ENCODE measurements around the gene MBIP.

Gene MBIP

DNA sequence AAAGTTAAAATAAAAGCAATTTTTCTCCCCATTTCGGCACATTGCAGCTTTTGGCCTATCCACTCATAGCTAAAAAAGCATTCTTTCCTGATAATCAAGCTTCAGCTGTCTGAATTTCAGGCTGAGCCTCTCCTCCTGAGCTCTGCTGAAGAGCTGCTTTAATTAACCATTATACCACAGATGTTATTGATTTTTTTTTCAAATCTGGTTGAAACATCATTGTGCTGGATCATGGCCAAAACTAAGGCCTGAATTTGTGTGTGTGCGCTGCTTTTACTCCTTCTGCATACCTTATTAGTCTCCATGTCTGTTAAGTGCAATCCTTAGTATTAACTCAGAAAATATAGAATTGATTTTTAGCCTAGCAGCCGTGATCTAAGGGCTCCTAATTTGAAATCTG, 52.3 kb downstream of the MBIP start:
- Histone ChIP-seq H3K79me2 (ENCODE audit: insufficient read depth, low read length) (no peaks in the 10 kb centered on the region), H3K9me2 (replicated peaks; ENCODE audit: insufficient read depth, low read length) (no peaks in the 10 kb centered on the region), H3K4me2 (ENCODE audit: low read depth, low read length, poor library complexity, severe bottlenecking) (no peak overlapping the region), H3F3A (ENCODE audit: insufficient read depth) (no peaks in the 10 kb centered on the region), H4K20me1 (ENCODE audit: low read depth, low read length) (no peaks in the 10 kb centered on the region), H2AFZ (ENCODE audit: low read depth, low read length, severe bottlenecking) (no peak overlapping the region), H3K27me3 (ENCODE audit: low read length) (no peaks in the 10 kb centered on the region), H3K27ac (ENCODE audit: low read depth, low read length) (no peak overlapping the region), H3K36me3 (ENCODE audit: low read length) (no peaks in the 10 kb centered on the region), H3K4me3 (ENCODE audit: insufficient read depth, low read length, poor library complexity, severe bottlenecking) (no peak overlapping the region), H3K9ac (ENCODE audit: low read length) (no peak overlapping the region), H3K9me3 (ENCODE audit: insufficient read depth, low read length) (no peaks in the 10 kb centered on the region)
- no peak for TF ChIP-seq EZH2phosphoT487 (conservative IDR thresholded peaks at IDR 0.05; ENCODE audit: low read length)
- TF ChIP-seq, protein P1, sequence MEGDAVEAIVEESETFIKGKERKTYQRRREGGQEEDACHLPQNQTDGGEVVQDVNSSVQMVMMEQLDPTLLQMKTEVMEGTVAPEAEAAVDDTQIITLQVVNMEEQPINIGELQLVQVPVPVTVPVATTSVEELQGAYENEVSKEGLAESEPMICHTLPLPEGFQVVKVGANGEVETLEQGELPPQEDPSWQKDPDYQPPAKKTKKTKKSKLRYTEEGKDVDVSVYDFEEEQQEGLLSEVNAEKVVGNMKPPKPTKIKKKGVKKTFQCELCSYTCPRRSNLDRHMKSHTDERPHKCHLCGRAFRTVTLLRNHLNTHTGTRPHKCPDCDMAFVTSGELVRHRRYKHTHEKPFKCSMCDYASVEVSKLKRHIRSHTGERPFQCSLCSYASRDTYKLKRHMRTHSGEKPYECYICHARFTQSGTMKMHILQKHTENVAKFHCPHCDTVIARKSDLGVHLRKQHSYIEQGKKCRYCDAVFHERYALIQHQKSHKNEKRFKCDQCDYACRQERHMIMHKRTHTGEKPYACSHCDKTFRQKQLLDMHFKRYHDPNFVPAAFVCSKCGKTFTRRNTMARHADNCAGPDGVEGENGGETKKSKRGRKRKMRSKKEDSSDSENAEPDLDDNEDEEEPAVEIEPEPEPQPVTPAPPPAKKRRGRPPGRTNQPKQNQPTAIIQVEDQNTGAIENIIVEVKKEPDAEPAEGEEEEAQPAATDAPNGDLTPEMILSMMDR (IDR thresholded peaks at IDR 0.05; ENCODE audit: insufficient read depth, low read length, poor library complexity, severe bottlenecking), result no peak

DNA sequence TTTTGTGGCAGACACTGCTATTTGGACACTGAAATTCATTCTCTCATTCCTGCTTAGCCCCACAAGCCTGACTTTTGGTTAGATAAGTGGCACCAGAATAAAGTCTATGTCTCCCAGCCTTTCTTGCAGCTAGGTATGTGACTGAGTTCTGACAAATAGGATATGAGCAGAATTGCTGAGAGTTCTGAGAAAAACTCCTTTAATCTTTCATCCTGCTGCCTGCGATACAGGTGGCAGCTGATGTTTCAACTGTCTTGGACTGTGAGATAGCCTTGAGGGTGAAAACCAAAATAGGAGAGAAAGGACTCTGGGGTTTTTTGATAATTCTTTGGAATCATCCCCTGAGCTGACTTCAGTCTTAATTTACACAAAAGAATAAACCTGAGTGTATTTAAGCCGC, 55.8 kb downstream of the MBIP start:
- Histone ChIP-seq H3K36me3 (ENCODE audit: low read length) (no peaks in the 10 kb centered on the region), H3K4me3 (ENCODE audit: insufficient read depth, low read length, poor library complexity, severe bottlenecking) (no peak overlapping the region), H3K9ac (ENCODE audit: low read length) (no peak overlapping the region), H3K9me2 (replicated peaks; ENCODE audit: insufficient read depth, low read length) (no peaks in the 10 kb centered on the region), H2AFZ (ENCODE audit: low read depth, low read length, severe bottlenecking) (no peak overlapping the region), H3K27me3 (ENCODE audit: low read length) (no peaks in the 10 kb centered on the region), H3K79me2 (ENCODE audit: insufficient read depth, low read length) (no peaks in the 10 kb centered on the region), H3K27ac (ENCODE audit: low read depth, low read length) (no peak overlapping the region), H3K9me3 (ENCODE audit: insufficient read depth, low read length) (no peaks in the 10 kb centered on the region), H3F3A (ENCODE audit: insufficient read depth) (no peaks in the 10 kb centered on the region), H4K20me1 (ENCODE audit: low read depth, low read length) (no peaks in the 10 kb centered on the region), H3K4me2 (ENCODE audit: low read depth, low read length, poor library complexity, severe bottlenecking) (no peak overlapping the region)
- TF ChIP-seq, protein P1 (IDR thresholded peaks at IDR 0.05; ENCODE audit: insufficient read depth, low read length, poor library complexity, severe bottlenecking), result no peak
- TF ChIP-seq EZH2phosphoT487 (conservative IDR thresholded peaks at IDR 0.05; ENCODE audit: low read length), result no peak

DNA sequence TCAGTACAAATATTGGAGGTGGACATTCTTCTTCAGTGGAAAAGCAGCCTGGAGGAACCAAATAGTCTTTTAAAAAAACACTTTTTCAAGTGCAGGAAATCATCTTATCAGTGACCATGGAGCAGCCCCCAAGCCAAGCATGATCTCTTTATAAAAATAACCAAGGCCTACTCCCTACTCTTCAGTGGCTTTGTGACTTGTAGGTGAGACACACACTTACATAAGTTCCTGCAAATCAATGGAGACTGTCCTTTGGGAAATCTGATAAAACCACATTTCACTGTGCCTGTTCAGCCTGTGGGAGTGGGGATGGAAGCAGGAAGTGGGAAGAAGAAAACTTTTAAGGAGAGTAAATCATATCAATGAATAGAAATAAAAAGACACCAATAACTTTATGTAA, 56.3 kb downstream of the MBIP start:
- H4K20me1 ChIP-seq (ENCODE audit: low read depth, low read length), result no peaks in the 10 kb centered on the region
- no peak overlapping the region for H3K27ac ChIP-seq (ENCODE audit: low read depth, low read length)
- H3K36me3 ChIP-seq (ENCODE audit: low read length), result no peaks in the 10 kb centered on the region
- no peaks in the 10 kb centered on the region for H3F3A ChIP-seq (ENCODE audit: insufficient read depth)
- no peaks in the 10 kb centered on the region for H3K27me3 ChIP-seq (ENCODE audit: low read length)
- no peaks in the 10 kb centered on the region for H3K79me2 ChIP-seq (ENCODE audit: insufficient read depth, low read length)
- no peaks in the 10 kb centered on the region for H3K9me3 ChIP-seq (ENCODE audit: insufficient read depth, low read length)
- H3K9me2 ChIP-seq (replicated peaks; ENCODE audit: insufficient read depth, low read length), result no peaks in the 10 kb centered on the region
- no peak overlapping the region for H3K9ac ChIP-seq (ENCODE audit: low read length)
- H3K4me3 ChIP-seq (ENCODE audit: insufficient read depth, low read length, poor library complexity, severe bottlenecking), result no peak overlapping the region
- no peak overlapping the region for H3K4me2 ChIP-seq (ENCODE audit: low read depth, low read length, poor library complexity, severe bottlenecking)
- TF ChIP-seq, protein P1 (IDR thresholded peaks at IDR 0.05; ENCODE audit: insufficient read depth, low read length, poor library complexity, severe bottlenecking), result no peak
- TF ChIP-seq EZH2phosphoT487 (conservative IDR thresholded peaks at IDR 0.05; ENCODE audit: low read length), result no peak
- no peak overlapping the region for H2AFZ ChIP-seq (ENCODE audit: low read depth, low read length, severe bottlenecking)

Measured in SU-DHL-6 (cell line).